GM06990 (cell line): ENCODE data around the gene KLHL35.

Experiments used
- DNase-seq: peaks from one replicate; pipeline ENCODE4 v3.0.0-alpha.2; 2011; ENCODE audit not compliant: insufficient read length; ENCODE audit errors: extremely low read depth
- H3K27me3 ChIP-seq: replicated peaks from 2 replicates; pipeline ENCODE4 v1.6.0; 2011; ENCODE audit warnings: low read length; ENCODE audit not compliant: control insufficient read depth, insufficient read depth
- H3K36me3 ChIP-seq: 2 replicates; pipeline ENCODE4 v1.5.1; 2011; ENCODE audit warnings: low read length; ENCODE audit not compliant: control insufficient read depth, insufficient read depth
- H3K4me3 ChIP-seq: replicated peaks from 2 replicates; pipeline ENCODE4 v1.5.1; 2011; ENCODE audit warnings: low read depth, mild to moderate bottlenecking, control low read depth, low read length
- CTCF ChIP-seq: IDR thresholded peaks from 2 replicates; pipeline ENCODE4 v1.5.1; 2011; ENCODE audit warnings: low read length, control low read depth, mild to moderate bottlenecking, inconsistent platforms; ENCODE audit not compliant: insufficient read depth, poor library complexity, severe bottlenecking

KLHL35 gene

DNA sequence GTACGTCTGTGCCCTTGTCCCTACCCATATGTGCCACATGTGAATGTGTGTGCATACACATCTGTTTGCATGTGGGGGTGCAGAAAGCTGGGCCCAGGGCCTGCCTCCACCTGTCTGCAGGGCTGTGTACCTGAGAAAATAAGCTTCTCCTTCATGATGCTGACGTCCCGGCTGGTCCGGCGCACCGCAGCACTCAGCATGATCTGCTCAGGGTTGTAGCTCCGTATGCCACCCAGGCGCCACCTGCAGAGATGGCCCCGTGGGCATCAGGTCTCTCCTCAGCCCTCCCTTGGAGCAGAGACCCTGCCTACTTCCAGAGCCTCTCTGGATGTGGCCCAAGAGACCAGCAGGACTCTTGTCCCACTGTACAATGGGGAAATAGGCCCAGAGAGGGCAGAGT, 3.8 kb upstream of the KLHL35 start:
- DNase-seq, result no peak
- no peak for TF ChIP-seq CTCF
- Histone ChIP-seq H3K27me3 (peaks cover 2% of the 10 kb centered on the region), H3K4me3 (no peak overlapping the region), H3K36me3 (no peaks in the 10 kb centered on the region)

- no peak overlapping the region for H3K4me3 ChIP-seq
- peaks cover 2% of the 10 kb centered on the region for H3K27me3 ChIP-seq
- no peak for TF ChIP-seq CTCF
- no peaks in the 10 kb centered on the region for H3K36me3 ChIP-seq
- no peak for DNase-seq
These were observed 2.5 kb upstream of the KLHL35 start for GRCh38 chr11:75435571-75435925.

GRCh38 chr11:75434886-75435570, 2.0 kb upstream of the KLHL35 start:
- no peak for DNase-seq
- H3K4me3 ChIP-seq, result no peak overlapping the region
- TF ChIP-seq CTCF, result no peak
- peaks cover 2% of the 10 kb centered on the region for H3K27me3 ChIP-seq
- H3K36me3 ChIP-seq, result no peaks in the 10 kb centered on the region

- no peaks in the 10 kb centered on the region for H3K36me3 ChIP-seq
- H3K4me3 ChIP-seq, result no peak overlapping the region
- TF ChIP-seq CTCF, result no peak
- no peak for DNase-seq
- H3K27me3 ChIP-seq, result peaks cover 2% of the 10 kb centered on the region
These were observed 1.0 kb upstream of the KLHL35 start for GRCh38 chr11:75434051-75434450.

DNA sequence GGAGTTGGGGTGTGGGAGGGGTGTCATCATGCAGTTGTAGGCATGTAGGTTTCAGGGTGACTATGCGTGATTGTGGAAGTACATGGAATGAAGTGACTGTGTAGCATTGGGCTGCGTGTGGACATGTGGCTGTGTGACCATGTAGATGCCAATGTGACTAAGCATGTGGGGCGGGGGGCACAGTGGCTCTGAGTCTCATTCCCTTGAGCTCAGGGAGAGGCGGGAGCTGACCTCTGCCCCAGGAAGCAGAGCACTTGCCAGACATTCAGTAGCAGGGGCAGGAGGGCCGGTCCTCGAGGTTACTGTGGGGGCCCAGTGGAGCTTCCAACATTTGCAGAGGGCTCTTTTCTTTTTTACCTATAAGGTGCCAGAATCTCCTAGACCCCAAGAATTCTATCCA, 440 bp upstream of the KLHL35 start:
- Histone ChIP-seq H3K4me3 (no peak overlapping the region), H3K27me3 (peaks cover 2% of the 10 kb centered on the region)
- no peak for TF ChIP-seq CTCF

More for the DNA sequence above, 440 bp upstream of the KLHL35 start:
- DNase-seq, result no peak
- H3K36me3 ChIP-seq, result no peaks in the 10 kb centered on the region
